ENCODE results near the gene TRMT1.

GRCh38 chr19:13120031-13120430 lies 3.5 kb upstream of the TRMT1 start:
- no peak for TF ChIP-seq CTCF (IDR thresholded peaks at IDR 0.05)
- no peak for TF ChIP-seq POLR2A (IDR thresholded peaks at IDR 0.05)

Measured in Peyer's patch (tissue), 4 donors.